Measurements from ENCODE around the gene LY6G6F. TPM values are rescaled to one million over a fixed set of nuclear protein-coding genes. Genes with fewer than 3 reads are reported as not detected.
A peak's percentile ranks its signal among the peaks of the same experiment; 100 is the strongest.

LY6G6F gene
- total RNA-seq, 1 donor from 2014 or later, result not detected

GRCh38 chr6:31737315-31737990 is 30.8 kb downstream of the LY6G6F start:
- peaks cover 10% of the 10 kb centered on the region for H3K36me3 Mint-ChIP-seq (ENCODE audit: insufficient read depth)
- H3K4me1 Mint-ChIP-seq (ENCODE audit: low read depth), result peaks cover 49% of the 10 kb centered on the region
- no peak for TF ChIP-seq CTCF (IDR thresholded peaks at IDR 0.05; ENCODE audit: unreplicated experiment)
- peak overlapping the region; percentile 99 for H3K4me3 Mint-ChIP-seq (ENCODE audit: low read depth)
- H3K27ac Mint-ChIP-seq, result peak overlapping the region; percentile 98
- H3K27me3 Mint-ChIP-seq, result no peaks in the 10 kb centered on the region
- no peaks in the 10 kb centered on the region for H3K9me3 Mint-ChIP-seq (ENCODE audit: low read depth)
- no peak for DNase-seq (ENCODE audit: low spot score, unreplicated experiment)

GRCh38 chr6:31737991-31738979 is 31.6 kb downstream of the LY6G6F start:
- no peaks in the 10 kb centered on the region for H3K27me3 Mint-ChIP-seq
- no peaks in the 10 kb centered on the region for H3K9me3 Mint-ChIP-seq (ENCODE audit: low read depth)
- peak overlapping the region; percentile 99 for H3K4me3 Mint-ChIP-seq (ENCODE audit: low read depth)
- peaks cover 47% of the 10 kb centered on the region for H3K4me1 Mint-ChIP-seq (ENCODE audit: low read depth)
- TF ChIP-seq CTCF (IDR thresholded peaks at IDR 0.05; ENCODE audit: unreplicated experiment), result no peak
- H3K27ac Mint-ChIP-seq, result peak overlapping the region; percentile 98
- DNase-seq (ENCODE audit: low spot score, unreplicated experiment), result no peak
- peaks cover 8% of the 10 kb centered on the region for H3K36me3 Mint-ChIP-seq (ENCODE audit: insufficient read depth)

- TF ChIP-seq CTCF (IDR thresholded peaks at IDR 0.05; ENCODE audit: unreplicated experiment), result no peak
- peak within 1 kb of the TSS; percentile 98 for H3K27ac Mint-ChIP-seq
- H3K4me3 Mint-ChIP-seq (ENCODE audit: low read depth), result peak within 1 kb of the TSS; percentile 99
- H3K9me3 Mint-ChIP-seq (ENCODE audit: low read depth), result no peaks in the 10 kb centered on the region
- peak; percentile 94 for DNase-seq (ENCODE audit: low spot score, unreplicated experiment)
- peaks cover 39% of the 10 kb centered on the region for H3K4me1 Mint-ChIP-seq (ENCODE audit: low read depth)
- H3K36me3 Mint-ChIP-seq (ENCODE audit: insufficient read depth), result peaks cover 2% of the 10 kb centered on the region
- H3K27me3 Mint-ChIP-seq, result no peaks in the 10 kb centered on the region
Measured at GRCh38 chr6:31739639-31740396, 33.2 kb downstream of the LY6G6F start, which contains the start of gene MSH5. MSH5 (plus strand) TSS chr6:31740005; CDS start chr6:31740467, 462 bp downstream.

- Mint-ChIP-seq H3K9me3 (ENCODE audit: low read depth) (no peaks in the 10 kb centered on the region), H3K36me3 (ENCODE audit: insufficient read depth) (peaks cover 2% of the 10 kb centered on the region), H3K4me3 (ENCODE audit: low read depth) (peak overlapping the region; percentile 83), H3K27me3 (no peaks in the 10 kb centered on the region), H3K27ac (peak overlapping the region; percentile 98), H3K4me1 (ENCODE audit: low read depth) (peaks cover 37% of the 10 kb centered on the region)
- DNase-seq (ENCODE audit: low spot score, unreplicated experiment), result no peak
- TF ChIP-seq CTCF (IDR thresholded peaks at IDR 0.05; ENCODE audit: unreplicated experiment), result no peak
Measured at GRCh38 chr6:31740397-31741223, 33.9 kb downstream of the LY6G6F start.
